Inflammatory macrophage (primary cell): ENCODE measurements around the gene SCN5A.

Source experiments
- DNase-seq, 2 donors: peaks; one replicate each; pipeline ENCODE4 v3.0.0-alpha.2; 2020 to 2022

SCN5A gene

DNA sequence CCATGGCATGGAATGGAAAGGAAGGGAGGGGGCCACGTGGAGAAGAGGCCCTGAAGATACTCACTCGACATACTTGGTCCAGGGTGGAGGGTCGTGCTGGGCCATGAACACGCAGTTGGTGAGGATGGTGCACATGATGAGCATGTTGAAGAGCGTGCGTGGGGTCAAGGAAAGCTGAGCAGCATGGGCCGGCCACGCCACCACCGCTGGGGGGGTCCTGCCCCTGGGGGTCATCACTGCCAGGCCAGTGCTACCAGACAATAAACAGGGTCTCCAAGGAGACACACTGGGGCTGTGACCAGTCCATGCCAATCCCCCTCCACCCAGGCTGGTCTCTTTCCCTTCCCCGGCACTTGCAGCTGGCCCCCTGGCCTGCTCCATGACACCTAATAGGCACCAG lies 27.2 kb downstream of the SCN5A start:
- DNase-seq = no peak

- no peak for DNase-seq
These were observed 29.3 kb downstream of the SCN5A start for GRCh38 chr3:38620236-38620635.

GRCh38 chr3:38618343-38618742 lies 31.1 kb downstream of the SCN5A start:
- DNase-seq = no peak

GRCh38 chr3:38617586-38617985 lies 31.9 kb downstream of the SCN5A start:
- DNase-seq = no peak

DNA sequence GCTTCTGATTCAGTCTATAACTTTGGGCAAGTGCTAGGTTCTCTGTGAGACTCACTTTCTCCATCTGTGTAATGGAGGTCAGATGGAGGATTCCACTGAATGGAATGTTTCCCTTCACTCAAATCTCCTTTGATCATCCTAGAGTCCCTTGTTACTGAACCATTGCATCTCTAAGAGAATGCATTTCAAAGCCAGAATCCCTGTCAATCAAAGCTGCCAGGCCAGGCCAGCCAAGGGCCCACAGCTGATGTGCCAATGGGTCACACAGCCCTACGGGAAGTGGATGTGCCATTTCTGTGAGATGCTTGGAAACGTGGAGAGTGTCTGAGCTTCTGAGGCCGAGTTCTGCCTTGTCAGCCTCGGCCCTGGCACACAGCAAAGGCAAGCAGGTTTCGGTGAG lies 32.4 kb downstream of the SCN5A start:
- DNase-seq = no peak

- no peak for DNase-seq
These were observed 32.8 kb downstream of the SCN5A start for GRCh38 chr3:38616658-38617057.

DNA sequence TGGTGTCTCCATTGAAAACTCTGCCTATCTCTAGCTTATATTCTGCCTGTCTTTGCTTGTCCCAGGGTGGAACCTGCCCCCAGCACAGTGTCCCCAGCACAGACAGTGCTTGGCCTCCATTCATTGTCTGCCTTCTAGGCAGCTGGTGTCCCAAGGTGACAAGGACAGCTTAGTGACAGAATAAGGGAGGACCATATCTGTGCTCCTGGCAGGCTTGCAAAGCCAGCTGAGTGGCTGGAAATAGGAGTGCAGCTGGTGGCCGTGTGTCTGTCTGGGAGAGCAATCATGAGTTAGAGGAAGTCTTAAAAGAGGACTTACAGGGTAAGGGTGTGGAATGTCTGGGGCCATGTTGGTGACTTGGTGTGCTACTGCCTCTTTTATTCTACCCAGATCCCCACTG lies 33.4 kb downstream of the SCN5A start:
- DNase-seq = no peak

DNA sequence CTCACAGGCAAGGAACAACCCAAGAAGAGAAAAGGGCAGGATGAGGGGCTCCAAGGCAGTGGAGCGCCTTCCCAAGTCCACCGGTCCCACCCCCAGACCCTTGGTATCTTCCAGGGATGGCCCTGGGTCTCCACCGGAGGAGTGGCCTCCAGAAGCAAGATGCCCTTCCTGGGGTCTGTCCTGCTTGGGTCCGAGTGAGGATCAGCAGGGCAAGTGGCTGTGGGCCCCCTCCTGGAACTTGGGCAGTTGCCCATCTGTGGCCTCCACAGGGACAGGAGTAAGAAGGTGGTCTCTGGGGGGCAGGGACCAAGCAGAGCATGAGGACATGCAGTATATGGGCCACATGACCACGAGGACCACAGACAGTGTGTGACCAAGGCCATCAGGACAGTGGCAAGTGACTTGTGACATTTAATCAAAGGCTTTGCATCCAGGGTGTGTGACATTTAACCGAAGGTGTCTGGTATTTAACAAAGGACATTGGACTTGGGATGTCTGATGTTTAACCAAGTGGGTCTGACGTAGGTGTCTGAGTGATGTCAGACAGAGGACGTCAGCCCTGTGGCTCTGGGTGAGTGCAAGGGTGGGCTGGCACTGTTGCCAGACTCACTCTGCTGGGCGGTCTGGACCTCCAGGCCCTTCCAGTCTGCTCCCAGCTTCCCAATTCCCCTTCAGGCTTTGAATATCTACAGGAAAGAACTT lies 34.7 kb downstream of the SCN5A start:
- no peak for DNase-seq

GRCh38 chr3:38614091-38614490 lies 35.4 kb downstream of the SCN5A start:
- DNase-seq = no peak

DNA sequence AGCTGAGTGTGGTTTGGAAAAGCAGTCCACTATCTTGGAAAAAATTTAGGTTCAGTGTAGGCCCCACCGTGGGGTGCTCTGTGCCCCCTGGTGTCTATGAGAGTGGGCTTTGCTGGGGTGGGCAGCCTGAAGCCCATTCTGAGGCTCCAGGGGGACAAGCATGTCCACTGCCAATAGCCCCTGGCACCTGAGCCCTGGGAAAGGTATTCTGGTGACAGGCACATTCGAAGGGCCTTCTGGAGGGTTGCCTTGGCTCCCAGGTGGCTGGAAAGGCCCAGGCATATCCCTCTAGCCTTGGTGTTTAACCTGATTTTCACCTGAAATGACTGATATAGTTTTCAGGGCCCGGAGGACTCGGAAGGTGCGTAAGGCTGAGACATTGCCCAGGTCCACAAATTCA lies 36.1 kb downstream of the SCN5A start:
- DNase-seq = no peak

GRCh38 chr3:38611866-38612265 lies 37.6 kb downstream of the SCN5A start:
- DNase-seq = no peak

- DNase-seq = no peak
These were observed 38.6 kb downstream of the SCN5A start for GRCh38 chr3:38610934-38611333.

GRCh38 chr3:38610436-38610835 lies 39.1 kb downstream of the SCN5A start:
- DNase-seq = no peak

- no peak for DNase-seq
These were observed 39.9 kb downstream of the SCN5A start for GRCh38 chr3:38609386-38610111.

DNA sequence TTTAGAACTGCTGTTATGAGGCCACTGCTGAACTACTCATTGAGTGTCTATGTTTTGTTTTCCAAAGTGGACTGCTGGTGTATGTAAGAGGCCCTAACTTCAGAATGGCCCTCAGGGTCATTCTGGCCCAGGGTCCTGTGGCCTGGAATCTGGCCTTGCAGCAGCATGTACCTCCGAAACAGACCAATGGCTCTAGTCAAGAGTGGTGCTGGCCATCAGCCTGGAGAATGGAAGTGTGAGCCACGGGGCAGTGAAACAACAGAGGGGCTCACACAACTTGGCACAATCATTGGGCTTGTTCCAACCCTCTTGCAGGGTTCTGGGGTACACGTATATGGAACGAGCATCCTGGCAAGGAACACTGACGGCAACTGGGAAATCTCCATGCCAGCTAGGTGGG lies 40.5 kb downstream of the SCN5A start:
- DNase-seq = no peak

DNA sequence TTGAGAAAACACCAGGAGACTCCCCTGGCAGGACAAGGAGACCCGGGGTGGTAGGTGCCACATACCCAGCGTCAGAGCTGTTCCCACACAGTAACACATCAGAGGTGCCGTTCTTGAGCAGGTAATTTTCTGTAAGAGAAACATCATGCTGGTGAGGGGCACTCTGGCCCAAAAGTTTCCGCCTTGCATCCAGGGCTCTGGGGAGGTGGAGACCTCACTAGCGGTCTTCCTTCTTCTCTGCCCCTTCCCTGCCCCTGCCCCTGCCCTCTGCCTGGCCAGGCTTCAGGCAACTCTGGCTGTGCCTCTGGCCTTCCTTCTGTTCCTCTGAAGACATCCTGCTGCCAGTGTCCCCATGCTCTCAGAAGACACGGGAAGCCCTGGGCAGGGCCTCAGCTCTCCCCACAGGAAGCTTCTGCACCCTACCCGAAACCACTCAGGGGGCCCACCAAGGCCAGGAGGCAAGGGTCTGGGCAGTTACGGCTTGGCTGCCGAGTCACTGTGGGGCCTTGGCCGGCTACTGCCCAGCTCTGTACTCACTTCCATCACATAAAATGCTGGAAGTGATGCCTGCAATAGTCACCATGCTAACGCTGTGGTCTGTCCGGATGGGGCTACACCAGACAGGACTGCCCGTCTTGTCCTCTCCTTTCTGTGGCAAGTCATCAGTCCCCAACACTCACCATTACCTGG lies 41.3 kb downstream of the SCN5A start:
- no peak for DNase-seq

- no peak for DNase-seq
These were observed 42.9 kb downstream of the SCN5A start for GRCh38 chr3:38606561-38606960.

DNA sequence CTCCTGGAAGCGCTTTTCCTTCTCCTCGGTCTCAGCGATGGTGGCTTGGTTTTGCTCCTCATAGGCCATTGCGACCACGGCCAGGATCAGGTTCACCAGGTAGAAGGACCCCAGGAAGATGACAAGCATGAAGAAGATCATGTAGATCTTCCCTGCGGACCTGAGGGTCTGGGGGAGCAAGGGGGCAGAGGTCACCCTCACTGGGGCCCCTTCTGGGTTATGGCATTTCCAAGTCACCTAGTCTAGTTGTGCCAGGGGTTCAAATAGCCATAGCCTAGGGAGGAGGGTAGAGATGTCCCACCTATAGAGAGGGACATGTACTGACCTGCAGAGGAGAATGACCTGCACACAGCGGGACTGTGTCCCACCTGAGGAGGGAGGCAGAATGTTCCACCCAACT lies 43.5 kb downstream of the SCN5A start:
- DNase-seq = no peak

- DNase-seq = no peak
These were observed 45.2 kb downstream of the SCN5A start for GRCh38 chr3:38604246-38604645.

DNA sequence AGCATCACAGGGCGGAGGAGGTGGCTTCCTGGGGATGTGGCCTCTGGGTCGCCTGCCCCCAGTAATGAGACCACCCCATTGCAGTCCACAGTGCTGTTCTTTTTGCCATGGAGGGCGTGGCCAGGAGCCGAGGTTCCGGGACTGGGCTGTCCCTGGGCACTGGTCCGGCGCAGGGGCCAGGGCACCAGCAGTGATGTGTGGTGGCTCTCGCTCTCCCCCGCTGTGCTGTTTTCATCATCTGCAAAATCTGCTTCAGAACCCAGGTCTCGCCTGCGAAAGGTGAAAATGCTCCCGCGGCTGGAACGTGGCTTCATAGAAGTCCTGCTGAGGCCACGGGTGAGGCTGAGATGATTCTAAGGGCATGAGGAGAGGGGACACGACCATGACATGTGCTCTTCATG lies 45.8 kb downstream of the SCN5A start:
- DNase-seq = no peak

GRCh38 chr3:38602576-38603250 lies 46.8 kb downstream of the SCN5A start:
- no peak for DNase-seq

GRCh38 chr3:38601956-38602550 lies 47.4 kb downstream of the SCN5A start:
- no peak for DNase-seq

DNA sequence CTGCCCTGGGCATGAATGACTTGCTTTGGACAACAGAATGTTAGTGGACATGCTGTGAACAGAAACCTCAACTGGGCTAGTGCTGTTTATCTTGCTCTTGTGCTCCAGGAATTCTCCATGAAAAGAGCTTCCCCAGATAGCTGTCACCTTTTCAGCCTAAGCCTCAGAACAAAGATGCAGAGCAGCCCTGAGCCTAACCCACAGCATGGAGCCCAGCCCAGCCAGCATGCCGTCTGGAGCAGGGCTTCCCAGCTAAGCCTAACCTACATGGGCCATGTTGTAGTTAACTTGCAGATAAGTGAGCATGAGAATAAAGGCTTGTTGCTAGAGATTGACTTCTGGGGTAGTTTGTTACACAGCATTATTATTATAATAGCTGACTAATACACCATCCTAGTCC lies 48.9 kb downstream of the SCN5A start:
- no peak for DNase-seq
